Measurements from ENCODE around the gene CARS1.

DNA sequence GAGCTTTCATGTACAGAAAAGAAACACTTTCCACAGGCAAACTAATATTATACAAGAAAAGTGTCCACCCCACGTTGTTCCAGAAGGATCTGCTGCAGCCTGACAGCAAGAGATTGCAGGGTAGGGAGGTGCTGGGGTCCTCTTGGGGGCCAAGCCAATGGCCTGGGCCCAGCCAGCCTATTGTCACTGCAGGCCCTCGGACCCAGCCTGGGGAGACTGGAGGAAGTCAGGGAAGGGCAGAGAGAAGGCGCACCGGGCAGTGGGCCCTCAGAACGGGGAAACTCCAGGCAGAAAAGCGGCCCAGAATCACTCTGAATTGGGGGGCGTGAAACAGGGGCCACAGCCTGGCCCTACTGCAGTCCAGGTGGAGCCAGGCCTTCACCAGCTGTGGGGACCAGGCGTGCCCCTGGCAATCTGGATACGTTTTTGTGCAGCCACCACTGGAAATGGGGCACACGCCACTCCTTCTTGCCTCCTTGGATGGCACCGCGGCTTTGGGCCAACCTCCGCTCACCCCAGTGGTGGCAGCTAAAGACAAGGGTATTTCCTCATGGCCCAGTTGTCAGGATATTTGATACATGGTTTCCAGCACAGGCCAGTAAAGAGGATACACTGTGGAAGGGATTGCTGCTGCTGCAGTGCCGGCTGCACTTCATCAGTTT lies 61.2 kb downstream of the CARS1 start:
- TF ChIP-seq, protein P1, sequence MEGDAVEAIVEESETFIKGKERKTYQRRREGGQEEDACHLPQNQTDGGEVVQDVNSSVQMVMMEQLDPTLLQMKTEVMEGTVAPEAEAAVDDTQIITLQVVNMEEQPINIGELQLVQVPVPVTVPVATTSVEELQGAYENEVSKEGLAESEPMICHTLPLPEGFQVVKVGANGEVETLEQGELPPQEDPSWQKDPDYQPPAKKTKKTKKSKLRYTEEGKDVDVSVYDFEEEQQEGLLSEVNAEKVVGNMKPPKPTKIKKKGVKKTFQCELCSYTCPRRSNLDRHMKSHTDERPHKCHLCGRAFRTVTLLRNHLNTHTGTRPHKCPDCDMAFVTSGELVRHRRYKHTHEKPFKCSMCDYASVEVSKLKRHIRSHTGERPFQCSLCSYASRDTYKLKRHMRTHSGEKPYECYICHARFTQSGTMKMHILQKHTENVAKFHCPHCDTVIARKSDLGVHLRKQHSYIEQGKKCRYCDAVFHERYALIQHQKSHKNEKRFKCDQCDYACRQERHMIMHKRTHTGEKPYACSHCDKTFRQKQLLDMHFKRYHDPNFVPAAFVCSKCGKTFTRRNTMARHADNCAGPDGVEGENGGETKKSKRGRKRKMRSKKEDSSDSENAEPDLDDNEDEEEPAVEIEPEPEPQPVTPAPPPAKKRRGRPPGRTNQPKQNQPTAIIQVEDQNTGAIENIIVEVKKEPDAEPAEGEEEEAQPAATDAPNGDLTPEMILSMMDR (IDR thresholded peaks at IDR 0.05; ENCODE audit: insufficient read depth, low read length) = no peak
- TF ChIP-seq, protein P2, sequence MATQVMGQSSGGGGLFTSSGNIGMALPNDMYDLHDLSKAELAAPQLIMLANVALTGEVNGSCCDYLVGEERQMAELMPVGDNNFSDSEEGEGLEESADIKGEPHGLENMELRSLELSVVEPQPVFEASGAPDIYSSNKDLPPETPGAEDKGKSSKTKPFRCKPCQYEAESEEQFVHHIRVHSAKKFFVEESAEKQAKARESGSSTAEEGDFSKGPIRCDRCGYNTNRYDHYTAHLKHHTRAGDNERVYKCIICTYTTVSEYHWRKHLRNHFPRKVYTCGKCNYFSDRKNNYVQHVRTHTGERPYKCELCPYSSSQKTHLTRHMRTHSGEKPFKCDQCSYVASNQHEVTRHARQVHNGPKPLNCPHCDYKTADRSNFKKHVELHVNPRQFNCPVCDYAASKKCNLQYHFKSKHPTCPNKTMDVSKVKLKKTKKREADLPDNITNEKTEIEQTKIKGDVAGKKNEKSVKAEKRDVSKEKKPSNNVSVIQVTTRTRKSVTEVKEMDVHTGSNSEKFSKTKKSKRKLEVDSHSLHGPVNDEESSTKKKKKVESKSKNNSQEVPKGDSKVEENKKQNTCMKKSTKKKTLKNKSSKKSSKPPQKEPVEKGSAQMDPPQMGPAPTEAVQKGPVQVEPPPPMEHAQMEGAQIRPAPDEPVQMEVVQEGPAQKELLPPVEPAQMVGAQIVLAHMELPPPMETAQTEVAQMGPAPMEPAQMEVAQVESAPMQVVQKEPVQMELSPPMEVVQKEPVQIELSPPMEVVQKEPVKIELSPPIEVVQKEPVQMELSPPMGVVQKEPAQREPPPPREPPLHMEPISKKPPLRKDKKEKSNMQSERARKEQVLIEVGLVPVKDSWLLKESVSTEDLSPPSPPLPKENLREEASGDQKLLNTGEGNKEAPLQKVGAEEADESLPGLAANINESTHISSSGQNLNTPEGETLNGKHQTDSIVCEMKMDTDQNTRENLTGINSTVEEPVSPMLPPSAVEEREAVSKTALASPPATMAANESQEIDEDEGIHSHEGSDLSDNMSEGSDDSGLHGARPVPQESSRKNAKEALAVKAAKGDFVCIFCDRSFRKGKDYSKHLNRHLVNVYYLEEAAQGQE (IDR thresholded peaks at IDR 0.05; ENCODE audit: insufficient replicate concordance, low read depth) = no peak
- TF ChIP-seq POLR2AphosphoS5 (IDR thresholded peaks at IDR 0.05; ENCODE audit: low read depth) = no peak
- TF ChIP-seq GABPA (IDR thresholded peaks at IDR 0.05; ENCODE audit: low read depth) = no peak

Measured in HL-60 (cell line).